ENCODE results near the gene TRIM38.

Gene TRIM38

GRCh38 chr6:25972902-25973301 is 10.3 kb downstream of the TRIM38 start:
- TF ChIP-seq CTCF (conservative IDR thresholded peaks at IDR 0.05) (no peak), ZFX (IDR thresholded peaks at IDR 0.05) (no peak)
- H3K27ac ChIP-seq: no peak overlapping the region

DNA sequence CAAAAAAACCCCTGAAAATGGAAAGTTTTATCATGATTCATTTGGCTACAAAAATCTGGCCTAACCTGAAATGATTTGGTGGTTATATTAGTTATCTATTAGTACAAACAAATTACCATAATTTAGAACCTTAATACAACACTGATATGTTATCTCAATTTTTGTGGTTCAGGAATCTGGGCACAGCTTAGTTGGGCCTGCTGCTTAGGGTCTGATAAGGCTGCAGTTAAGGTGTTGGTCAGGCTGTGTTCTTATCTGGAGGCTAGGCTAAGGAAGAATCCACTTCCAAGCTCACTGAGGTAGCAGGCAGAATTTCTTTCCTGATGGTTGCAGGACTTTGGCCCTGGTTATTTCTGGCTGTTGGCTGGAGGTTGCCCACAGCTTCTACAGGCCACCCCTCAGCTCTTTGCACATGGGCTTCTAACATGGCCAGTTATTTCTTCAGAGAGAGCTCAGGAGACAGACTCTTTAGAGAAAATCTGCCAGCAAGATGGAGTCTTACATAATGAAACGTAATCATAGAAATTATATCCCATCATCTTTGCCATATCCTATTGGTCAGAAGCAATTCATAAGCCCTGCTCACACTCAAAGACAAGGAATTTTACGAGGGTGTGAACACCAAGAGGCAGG is 11.4 kb downstream of the TRIM38 start:
- no peak for TF ChIP-seq ZFX (IDR thresholded peaks at IDR 0.05)
- TF ChIP-seq CTCF (conservative IDR thresholded peaks at IDR 0.05): no peak
- no peak overlapping the region for H3K27ac ChIP-seq

GRCh38 chr6:25975923-25976560 is 13.4 kb downstream of the TRIM38 start:
- H3K27ac ChIP-seq: no peak overlapping the region
- TF ChIP-seq CTCF (conservative IDR thresholded peaks at IDR 0.05): no peak
- TF ChIP-seq ZFX (IDR thresholded peaks at IDR 0.05): no peak

DNA sequence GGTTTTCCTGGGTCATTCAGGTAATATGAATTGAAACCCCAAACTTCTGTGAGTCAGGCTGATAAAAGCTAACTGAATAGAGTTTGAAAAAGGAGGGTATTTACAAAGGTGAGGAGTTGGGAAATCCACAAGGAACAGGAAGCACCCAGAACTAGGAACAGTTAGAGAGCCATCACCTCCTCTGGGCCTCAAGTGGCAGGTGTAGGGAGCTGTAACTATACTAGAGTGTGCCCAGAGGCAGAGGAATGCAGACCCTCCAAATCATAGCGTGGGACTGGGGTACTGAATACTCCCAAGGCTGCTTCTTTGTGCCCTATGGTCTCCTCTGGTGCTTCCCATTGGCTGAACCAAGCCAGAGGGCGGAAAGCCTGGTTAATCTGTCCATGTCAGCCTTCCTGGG is 18.3 kb downstream of the TRIM38 start:
- TF ChIP-seq ZFX (IDR thresholded peaks at IDR 0.05) (no peak), CTCF (conservative IDR thresholded peaks at IDR 0.05) (no peak)
- H3K27ac ChIP-seq: no peak overlapping the region

- H3K27ac ChIP-seq: no peak overlapping the region
- no peak for TF ChIP-seq ZFX (IDR thresholded peaks at IDR 0.05)
- TF ChIP-seq CTCF (conservative IDR thresholded peaks at IDR 0.05): no peak
Observed at GRCh38 chr6:25981568-25982263, 19.1 kb downstream of the TRIM38 start.

DNA sequence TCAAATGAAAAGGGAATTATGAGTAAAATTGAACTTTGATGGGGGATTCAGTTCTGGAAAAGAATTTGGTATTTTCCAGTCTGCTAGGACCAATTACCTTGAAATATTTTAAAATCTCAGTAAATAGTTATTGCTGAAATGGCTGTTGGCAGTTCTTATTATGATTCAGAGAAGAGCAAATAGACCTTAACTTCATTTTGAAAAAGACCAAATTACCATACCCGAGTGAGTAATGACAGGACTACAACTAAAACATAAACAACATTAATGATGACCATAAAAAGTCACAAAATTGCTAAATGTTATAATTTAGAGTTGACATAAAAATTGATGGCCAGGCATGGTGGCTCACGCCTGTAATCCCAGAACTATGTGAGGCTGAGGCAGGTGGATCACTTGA is 21.7 kb downstream of the TRIM38 start:
- H3K27ac ChIP-seq: no peak overlapping the region
- TF ChIP-seq ZFX (IDR thresholded peaks at IDR 0.05): no peak
- TF ChIP-seq CTCF (conservative IDR thresholded peaks at IDR 0.05): no peak

GRCh38 chr6:25987845-25988244 is 25.2 kb downstream of the TRIM38 start:
- no peak for TF ChIP-seq CTCF (conservative IDR thresholded peaks at IDR 0.05)
- no peak for TF ChIP-seq ZFX (IDR thresholded peaks at IDR 0.05)
- no peak overlapping the region for H3K27ac ChIP-seq

Measured in C4-2B (cell line).